SK-MEL-5 (cell line): ENCODE data around the gene NNT. TPM values are rescaled to one million over a fixed set of nuclear protein-coding genes. Genes with fewer than 3 reads are reported as not detected.
"Not testable (repeated sequence)": the region's sequence is repeated elsewhere in the genome, so short reads cannot be mapped to it uniquely, and the experiment has no call there.

Source experiments
- DNase-seq: peaks from one replicate; pipeline ENCODE4 v3.0.0-alpha.2; 2016; ENCODE audit warnings: low read depth, low spot score
- in situ Hi-C: cut with HindIII; loops from 2 replicates; pipeline ENCODE4 v1.10.0; 2016; ENCODE audit warnings: low sequenced_read_pairs, high pct_unique_total_duplicates, low pct_unique_long_range_greater_than_20kb
- total RNA-seq: library from RNA; depleted of rRNA; stranded (reverse); fragments of >200 nt; shearing (Covaris generic); gene quantifications from 2 replicates; pipeline ENCODE4 v1.2.3, GENCODE V29; 2014

Gene NNT
- total RNA-seq, 1 experiment from 2014 or later, result 158 TPM

GRCh38 chr5:43580402-43581210, 22.4 kb upstream of the NNT start:
- in situ Hi-C loops, result not testable (repeated sequence)
- peak; percentile 96 for DNase-seq

GRCh38 chr5:43581398-43581797, 21.6 kb upstream of the NNT start:
- in situ Hi-C loops, result no loop called here

DNA sequence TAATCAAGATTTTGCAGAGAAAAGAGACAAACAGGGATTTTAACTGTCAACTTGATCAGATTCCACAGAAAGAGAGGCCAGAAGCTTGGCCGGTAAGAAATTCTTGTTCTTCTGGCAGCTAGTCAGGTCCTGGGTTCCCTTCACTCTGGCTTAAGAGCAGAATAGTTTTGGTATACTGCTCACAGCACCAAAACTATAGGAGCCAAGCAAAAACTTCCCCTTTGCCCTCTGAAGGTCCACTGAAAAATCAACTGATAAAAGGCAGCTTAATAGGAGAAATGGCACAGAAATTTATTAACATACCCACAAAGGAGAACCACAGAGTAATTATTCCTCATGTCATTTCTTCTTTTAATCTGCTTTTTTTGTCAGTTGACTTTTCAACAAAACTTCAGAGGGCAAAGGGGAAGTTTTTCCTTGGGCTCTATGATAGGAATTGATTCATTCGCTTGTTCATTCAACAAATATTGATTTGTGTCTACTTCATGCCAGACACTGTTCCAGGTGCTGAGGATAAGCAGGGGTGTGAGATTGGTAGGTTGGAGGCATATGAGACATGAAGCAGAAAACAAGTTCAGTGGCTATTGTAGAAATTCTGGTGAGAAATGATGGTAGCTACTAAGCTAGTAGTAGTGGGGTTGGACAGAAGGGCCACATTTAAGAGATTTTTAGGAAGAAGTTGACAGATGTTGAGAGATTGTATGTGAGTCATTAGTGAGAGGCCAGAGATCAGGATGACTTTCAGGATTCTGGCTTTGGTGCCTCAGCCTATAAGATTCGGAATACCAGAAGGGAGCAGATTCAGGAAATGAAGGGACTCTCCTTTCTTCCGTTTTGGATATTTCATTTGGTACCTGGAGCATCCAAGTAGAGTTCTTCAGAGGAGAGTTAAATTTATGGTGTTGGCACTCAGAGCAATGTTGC, 20.6 kb upstream of the NNT start:
- in situ Hi-C loops, result no loop called here
- no peak for DNase-seq

More at GRCh38 chr5:43581398-43581797, 21.6 kb upstream of the NNT start:
- peak; percentile 58 for DNase-seq

GRCh38 chr5:43583724-43584123, 19.3 kb upstream of the NNT start:
- no peak for DNase-seq
- in situ Hi-C loops, result no loop called here

- in situ Hi-C loops, result no loop called here
- DNase-seq, result no peak
Measured at GRCh38 chr5:43584166-43584699, 18.7 kb upstream of the NNT start.

DNA sequence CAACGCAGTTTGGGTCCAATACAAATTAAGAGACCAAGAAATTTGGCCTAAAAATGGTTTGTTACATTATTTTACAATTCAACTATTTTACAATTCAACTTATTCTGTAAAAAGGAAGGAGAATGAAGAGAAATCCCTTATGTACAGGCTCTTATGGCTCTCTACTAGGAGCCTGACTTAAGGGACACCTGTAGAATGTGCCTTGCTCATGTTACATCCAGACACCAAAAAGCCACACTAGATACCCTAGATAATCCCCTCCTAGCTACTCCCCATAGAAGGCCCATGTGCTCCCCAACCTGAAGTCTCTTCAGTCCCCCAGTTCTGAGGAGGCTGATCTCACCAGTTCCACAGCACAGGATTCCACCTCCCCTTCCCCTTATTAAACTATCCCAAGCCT, 14.1 kb upstream of the NNT start:
- no peak for DNase-seq
- in situ Hi-C loops, result no loop called here

DNA sequence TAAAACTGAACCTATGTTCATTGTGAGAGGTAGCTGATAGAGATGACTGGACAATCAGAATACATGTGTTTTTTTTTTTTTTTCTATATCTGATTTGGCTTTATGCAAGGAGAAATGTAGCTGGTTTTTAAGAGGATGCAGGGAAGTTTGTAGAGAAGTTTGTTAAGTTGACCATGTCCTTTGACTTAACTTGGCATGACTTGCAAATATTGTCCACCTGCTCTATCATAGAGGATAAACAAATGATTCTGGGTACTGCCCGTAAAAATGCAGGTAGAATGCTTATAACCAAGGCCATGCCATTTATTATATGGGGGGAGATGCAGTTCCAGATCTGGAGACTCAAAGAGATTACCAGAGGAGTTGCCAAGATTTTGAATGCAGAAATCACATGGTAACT, 13.7 kb upstream of the NNT start:
- no peak for DNase-seq
- in situ Hi-C loops, result no loop called here

DNA sequence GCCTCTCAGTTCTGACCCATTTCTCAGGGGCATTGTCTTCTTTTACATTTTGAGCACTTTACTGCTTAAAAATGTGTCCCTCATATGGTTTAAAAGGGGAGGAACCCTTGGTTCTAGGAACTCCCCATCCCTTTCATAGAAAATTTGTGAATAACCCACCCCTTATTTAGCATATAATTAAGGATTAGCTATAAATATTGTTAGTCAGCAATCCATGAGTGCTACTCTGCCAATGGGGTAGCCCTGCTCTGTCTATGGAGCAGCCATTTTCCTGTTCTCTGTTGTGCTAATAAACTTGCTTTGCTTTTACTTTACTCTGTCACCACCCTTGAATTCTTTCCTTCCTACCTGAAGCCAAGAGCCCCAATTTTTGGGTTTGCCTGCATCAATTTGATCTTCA, 12.3 kb upstream of the NNT start:
- in situ Hi-C loops, result no loop called here

GRCh38 chr5:43592363-43592762, 10.6 kb upstream of the NNT start:
- in situ Hi-C loops, result no loop called here
- DNase-seq, result no peak

More for the DNA sequence above, 12.3 kb upstream of the NNT start:
- no peak for DNase-seq

GRCh38 chr5:43598927-43599326, 4.1 kb upstream of the NNT start:
- DNase-seq, in situ Hi-C loops: not testable (repeated sequence)

GRCh38 chr5:43601454-43602260, 1.3 kb upstream of the NNT start:
- in situ Hi-C loops, result no loop called here
- DNase-seq, result peak; percentile 87

- DNase-seq, result peak; percentile 78
Measured at GRCh38 chr5:43603344-43604217, 601 bp downstream of the NNT start.

DNA sequence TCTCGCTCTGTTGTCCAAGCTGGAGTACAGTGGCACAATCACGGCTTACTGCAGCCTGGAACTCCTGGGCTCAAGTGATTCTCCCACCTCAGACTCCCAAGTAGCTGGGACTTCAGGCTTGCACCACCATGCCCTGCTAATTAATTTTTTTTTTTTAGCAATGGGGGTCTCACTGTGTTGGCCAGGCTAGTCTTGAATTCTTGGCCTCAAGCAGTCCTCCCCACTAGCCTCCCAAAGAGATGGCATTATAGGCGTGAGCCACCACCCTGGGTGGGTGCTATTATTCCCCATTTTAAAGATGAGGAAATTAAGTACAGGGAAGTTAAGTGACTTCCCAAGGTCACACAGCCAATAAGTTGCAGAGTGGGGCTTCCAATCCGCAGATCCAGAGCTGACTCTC, 1.7 kb downstream of the NNT start:
- in situ Hi-C loops, result no loop called here

More at GRCh38 chr5:43603344-43604217, 601 bp downstream of the NNT start:
- in situ Hi-C loops, result no loop called here

DNA sequence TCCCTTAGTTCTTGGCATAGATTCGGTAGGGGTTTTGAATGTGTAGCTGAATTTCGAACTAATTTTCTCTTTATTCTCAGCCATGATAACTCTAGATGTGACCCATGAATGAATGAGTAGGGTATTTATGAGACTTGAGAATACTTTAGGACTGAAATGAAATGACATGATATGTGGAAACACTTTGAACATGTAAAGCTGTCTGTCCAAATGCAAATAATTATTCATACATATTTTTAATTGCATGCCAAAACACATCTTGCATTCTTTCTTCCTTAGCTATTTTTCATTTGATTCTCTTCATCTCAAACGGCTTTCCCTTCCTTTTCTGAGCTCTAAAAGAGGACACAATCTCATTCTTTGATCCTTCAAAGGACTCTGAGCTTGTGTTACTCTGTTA, 3.4 kb downstream of the NNT start:
- in situ Hi-C loops, result no loop called here
- no peak for DNase-seq

More for the DNA sequence above, 1.7 kb downstream of the NNT start:
- no peak for DNase-seq

DNA sequence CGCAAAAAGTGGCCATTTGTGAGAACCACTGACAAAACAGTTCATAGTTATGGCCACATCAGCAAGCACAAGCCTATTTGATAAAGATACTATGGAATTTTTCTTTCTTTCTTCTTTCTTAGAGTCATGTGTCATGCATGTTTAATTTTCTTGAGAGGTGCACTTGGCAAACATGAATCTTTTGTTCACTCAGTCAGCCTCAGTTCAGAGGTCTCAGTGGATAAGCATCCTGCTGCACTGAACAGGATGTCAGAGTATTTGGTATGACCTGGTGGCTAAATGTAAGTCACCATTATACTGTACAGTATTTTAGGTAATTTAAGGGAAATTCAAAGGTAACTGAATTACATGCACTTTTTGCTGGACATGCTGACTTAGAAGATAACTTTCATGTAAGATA, 5.4 kb downstream of the NNT start:
- in situ Hi-C loops, result no loop called here
- DNase-seq, result no peak

GRCh38 chr5:43609752-43610151, 6.8 kb downstream of the NNT start:
- DNase-seq, result peak; percentile 76
- in situ Hi-C loops, result no loop called here

- in situ Hi-C loops, result no loop called here
- DNase-seq, result no peak
Measured at GRCh38 chr5:43613370-43613769, 10.4 kb downstream of the NNT start.
